D721Med (cell line): ENCODE data around the gene PCSK5.

Experiments
- DNase-seq: peaks from one replicate; pipeline ENCODE4 v3.0.0; 2011; ENCODE audit warnings: low spot score; ENCODE audit not compliant: insufficient read length
- FAIRE-seq: peaks from 2 replicates; lab custom pipeline; 2011; peaks lifted over from hg19 to GRCh38; lab: Jason Lieb, UNC
- TF ChIP-seq, protein P1 (sequence below): IDR thresholded peaks from 2 replicates; pipeline ENCODE4 v1.5.1; 2012; ENCODE audit warnings: mild to moderate bottlenecking, control low read depth; ENCODE audit not compliant: insufficient read depth; ENCODE audit errors: missing control alignments

PCSK5 gene

DNA sequence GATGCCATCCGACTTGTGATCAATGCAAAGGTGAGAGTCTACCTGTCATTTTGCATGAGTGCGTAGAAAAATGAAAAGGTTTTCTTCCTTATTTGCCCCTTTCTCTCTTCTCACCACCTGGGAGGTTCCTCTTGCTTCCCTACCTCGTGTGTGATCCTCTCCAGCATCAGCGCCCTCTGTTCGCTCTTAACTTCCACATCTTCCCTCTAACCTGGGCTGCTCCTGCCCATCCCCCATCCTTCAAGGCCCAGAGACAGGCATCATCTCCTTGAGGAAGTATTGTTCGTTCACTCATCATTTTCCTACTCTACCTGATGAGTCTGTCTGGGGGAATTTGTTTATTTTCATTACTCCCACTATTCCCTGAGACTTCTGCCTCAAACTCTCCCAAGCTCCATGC is 447.9 kb downstream of the PCSK5 start:
- no peak for DNase-seq
- TF ChIP-seq, protein P1, sequence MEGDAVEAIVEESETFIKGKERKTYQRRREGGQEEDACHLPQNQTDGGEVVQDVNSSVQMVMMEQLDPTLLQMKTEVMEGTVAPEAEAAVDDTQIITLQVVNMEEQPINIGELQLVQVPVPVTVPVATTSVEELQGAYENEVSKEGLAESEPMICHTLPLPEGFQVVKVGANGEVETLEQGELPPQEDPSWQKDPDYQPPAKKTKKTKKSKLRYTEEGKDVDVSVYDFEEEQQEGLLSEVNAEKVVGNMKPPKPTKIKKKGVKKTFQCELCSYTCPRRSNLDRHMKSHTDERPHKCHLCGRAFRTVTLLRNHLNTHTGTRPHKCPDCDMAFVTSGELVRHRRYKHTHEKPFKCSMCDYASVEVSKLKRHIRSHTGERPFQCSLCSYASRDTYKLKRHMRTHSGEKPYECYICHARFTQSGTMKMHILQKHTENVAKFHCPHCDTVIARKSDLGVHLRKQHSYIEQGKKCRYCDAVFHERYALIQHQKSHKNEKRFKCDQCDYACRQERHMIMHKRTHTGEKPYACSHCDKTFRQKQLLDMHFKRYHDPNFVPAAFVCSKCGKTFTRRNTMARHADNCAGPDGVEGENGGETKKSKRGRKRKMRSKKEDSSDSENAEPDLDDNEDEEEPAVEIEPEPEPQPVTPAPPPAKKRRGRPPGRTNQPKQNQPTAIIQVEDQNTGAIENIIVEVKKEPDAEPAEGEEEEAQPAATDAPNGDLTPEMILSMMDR: no peak
- FAIRE-seq: no peak

DNA sequence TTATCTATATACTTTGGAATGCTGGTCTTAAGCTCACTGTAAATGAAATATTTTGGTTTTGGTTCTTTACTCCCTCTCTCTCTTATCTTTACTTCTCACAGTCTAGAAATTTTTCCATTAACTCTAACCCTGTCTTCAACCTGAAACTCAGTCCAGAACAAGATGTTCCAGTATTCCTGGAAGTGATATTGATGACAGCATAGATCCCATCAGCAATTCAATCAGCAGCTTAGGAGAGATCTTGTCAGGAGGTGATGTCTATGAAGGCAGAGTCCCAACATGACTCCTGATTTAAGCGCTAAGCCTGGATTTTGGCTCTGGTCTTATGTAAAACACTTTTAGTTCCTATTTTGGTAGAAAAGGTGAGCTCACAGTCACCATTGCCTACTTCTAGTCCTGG is 451.1 kb downstream of the PCSK5 start:
- no peak for DNase-seq
- FAIRE-seq: no peak
- TF ChIP-seq, protein P1: no peak

DNA sequence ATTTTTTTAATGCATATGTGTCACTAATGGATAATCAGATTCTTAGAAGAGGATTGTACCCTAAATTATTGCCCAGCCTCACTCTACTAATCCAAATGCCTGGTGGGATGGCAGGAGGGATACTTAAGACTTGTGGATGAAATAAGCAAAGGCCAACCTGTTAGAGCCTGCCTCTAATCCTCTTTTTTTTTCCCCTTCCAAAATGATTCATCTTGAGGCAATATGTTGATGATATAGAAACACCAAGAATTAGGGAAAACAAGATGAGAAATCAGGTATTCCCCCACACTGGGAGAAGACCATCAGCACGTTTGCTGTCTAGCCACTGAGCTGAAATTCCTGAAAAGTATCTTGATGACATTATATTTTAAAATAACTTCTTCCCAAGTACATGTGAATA is 451.7 kb downstream of the PCSK5 start:
- FAIRE-seq (no peak), DNase-seq (no peak)
- TF ChIP-seq, protein P1: no peak

DNA sequence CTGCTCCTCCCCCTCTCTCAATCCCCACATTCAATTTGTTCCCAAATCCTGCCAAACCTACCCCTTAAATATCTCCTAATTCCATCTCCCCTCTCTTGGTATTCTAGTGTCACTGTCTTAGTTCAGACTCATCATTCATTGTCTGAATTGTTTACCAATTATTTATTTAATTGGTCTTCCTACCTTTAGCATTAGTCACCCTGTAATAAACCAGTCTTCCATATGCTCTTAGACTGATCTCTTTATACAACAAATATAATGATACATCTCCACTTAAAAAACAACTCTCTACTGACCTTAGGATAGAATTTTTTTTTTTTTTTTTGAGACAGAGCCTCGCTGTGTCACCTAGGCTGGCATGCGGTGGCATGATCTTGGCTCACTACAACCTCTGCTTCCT is 452.4 kb downstream of the PCSK5 start:
- TF ChIP-seq, protein P1: no peak
- no peak for DNase-seq
- FAIRE-seq: no peak

DNA sequence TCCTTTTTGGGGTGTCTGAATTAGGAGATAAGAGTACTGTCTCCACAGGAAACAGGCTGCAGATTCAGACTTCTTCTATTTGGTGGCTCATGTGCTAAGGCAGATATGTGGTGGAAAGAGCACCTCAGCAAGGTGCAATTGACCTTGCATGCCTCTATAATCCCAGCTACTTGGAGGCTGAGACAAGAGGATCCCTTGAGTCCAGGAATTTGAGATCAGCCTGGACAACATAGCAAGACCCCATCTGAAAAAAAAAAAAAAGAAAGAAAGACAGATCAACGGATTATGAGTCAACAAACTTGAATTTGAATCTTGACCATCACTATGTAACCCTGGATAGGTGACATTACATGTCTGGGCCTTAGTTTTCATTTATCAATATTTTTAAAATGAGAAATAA is 459.4 kb downstream of the PCSK5 start:
- TF ChIP-seq, protein P1: no peak
- FAIRE-seq (no peak), DNase-seq (no peak)

DNA sequence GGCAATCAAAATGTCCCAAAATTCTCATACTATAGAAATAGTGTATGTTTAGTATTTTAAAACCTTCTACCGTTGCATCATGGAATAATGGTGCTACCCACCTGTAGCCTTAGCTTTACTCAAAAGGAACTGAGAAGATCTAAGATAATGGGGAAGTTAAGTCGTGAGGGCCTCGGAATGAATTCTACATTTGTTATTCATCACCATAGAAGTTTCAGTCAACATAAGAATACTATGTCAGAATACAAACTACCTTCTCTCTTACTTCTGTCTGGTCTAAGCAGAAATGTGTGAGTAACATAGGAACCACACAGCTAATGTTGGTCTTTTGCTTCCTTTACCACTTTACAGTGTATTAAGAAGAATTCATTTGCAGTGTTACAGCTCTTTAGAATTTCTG is 460.5 kb downstream of the PCSK5 start:
- no peak for DNase-seq
- TF ChIP-seq, protein P1: no peak
- no peak for FAIRE-seq

DNA sequence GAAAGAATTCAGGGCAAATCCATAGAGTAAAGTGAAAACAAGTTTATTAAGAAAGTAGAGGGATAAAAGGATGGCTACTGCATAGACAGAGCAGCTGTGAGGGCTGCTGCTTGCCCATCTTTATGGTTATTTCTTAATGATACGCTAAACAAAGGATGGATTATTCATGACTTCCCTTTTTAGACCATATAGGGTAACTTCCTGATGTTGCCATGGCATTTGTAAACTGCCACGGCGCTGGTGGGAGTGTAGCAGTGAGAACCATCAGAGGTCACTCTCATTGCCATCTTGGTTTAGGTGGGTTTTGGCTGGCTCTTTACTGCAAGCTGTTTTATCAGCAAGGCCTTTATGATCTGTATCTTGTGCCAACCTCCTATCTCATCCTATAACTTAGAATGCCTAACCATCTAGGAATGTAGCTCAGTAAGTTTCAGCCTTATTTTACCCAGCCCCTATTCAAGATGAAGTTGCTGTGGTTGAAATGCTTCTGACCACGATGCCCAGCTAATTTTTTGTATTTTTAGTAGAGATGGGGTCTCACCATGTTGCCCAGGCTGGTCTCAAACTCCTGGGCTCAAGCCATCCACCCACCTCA is 461.6 kb downstream of the PCSK5 start:
- DNase-seq (no peak), FAIRE-seq (no peak)
- TF ChIP-seq, protein P1: no peak
